Embryonic facial prominence (tissue), 1 donor: Measurements from ENCODE around the gene MFN1.

Experiments used
- DNase-seq: peaks from one replicate; pipeline ENCODE4 v3.0.0-alpha.2; 2016; ENCODE audit errors: extremely low spot score

MFN1 gene

GRCh38 chr3:179336345-179336929, 11.1 kb upstream of the MFN1 start:
- DNase-seq, result no peak

DNA sequence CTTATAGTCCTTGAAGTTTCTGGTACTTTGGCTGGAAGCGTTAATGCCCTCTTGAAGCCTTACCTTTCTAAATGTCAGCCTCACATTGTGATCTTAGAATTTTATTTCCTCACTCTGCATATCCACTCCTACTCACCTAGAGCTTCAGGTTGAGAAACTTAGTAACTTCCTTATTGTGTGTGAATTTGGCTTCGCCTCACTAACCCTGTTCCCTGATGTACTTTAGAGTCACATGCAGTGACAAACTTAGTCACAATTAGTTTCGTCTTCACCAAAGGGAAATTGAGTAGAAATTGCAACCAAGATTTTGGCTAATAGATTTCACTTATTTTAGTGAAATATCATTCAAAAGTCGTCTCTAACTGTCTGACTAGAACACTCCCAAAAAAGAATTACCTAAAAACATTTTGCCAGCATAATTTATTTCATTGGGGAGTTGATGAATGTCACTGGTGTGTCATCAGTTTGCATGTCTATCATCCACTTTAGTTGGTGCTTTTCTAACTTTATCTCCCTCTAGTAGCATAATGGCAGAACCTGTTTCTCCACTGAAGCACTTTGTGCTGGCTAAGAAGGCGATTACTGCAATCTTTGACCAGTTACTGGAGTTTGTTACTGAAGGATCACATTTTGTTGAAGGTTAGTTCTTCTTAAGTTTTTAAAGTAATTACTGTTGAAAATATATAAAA, 960 bp downstream of the MFN1 start:
- no peak for DNase-seq

DNA sequence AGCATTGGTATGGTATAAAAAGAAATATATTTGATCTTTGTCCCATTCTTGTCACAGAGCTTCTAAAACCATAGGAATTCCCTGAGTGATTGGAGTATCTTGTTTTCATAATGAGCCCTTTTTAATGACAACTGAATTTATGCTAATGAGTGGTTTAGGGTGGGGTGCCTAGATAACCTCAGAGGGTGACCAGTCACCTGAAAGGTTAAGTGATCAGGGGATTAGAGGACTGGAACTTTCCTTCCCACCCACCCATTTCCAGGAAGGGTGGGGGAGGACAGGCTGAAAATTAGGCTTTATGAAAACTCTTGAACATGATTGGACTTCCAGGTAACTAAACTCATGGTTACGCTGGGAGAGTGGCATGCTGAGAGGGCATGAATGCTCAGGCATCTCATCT, 8.5 kb downstream of the MFN1 start:
- DNase-seq, result no peak

DNA sequence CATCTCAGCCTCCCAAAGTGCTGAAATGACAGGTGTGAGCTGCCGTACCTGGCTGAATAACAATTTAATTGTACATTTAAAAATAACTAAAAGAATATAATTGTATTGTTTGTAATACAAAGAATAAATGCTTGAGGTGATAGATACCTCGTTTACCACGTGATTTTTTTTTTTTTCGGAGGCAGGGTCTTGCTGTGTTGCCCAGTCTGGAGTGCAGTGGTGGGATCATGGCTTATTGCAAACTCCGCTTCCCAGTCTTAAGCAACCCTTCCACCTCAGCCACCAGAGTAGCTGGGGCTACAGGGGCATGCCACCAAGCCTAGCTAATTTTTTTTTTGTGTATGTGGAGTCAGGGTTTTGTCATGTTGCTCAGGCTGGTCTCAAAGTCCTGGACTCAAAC, 15.8 kb downstream of the MFN1 start:
- DNase-seq, result no peak

DNA sequence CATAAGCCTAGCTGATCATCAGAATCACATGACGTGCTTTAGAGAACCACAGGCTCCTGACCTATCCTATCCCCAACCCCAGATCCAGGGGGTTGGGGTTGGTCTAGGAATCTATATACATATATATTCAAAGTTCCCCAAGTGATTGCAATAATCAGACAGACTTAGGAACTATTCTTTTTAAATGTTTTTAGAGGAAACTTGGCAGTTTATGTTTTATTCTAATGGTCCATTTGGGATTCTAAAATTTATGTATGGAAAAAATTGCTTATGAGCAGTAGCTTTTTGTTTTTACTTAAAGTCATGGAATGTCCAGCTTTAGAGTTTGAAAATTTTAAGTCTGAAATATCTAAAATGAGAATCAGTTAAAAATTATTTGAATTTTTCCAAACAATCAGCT, 22.1 kb downstream of the MFN1 start:
- no peak for DNase-seq

GRCh38 chr3:179373938-179374337, 26.4 kb downstream of the MFN1 start:
- DNase-seq, result no peak

- no peak for DNase-seq
These were observed 27.8 kb downstream of the MFN1 start for GRCh38 chr3:179375091-179375999.

- DNase-seq, result no peak
These were observed 29.0 kb downstream of the MFN1 start for GRCh38 chr3:179376474-179376873.

GRCh38 chr3:179391906-179392305, 44.4 kb downstream of the MFN1 start:
- no peak for DNase-seq

GRCh38 chr3:179398574-179399231, 51.2 kb downstream of the MFN1 start:
- DNase-seq, result no peak

GRCh38 chr3:179401561-179401960, 54.1 kb downstream of the MFN1 start:
- no peak for DNase-seq

GRCh38 chr3:179402963-179403362, 55.5 kb downstream of the MFN1 start:
- DNase-seq, result no peak

DNA sequence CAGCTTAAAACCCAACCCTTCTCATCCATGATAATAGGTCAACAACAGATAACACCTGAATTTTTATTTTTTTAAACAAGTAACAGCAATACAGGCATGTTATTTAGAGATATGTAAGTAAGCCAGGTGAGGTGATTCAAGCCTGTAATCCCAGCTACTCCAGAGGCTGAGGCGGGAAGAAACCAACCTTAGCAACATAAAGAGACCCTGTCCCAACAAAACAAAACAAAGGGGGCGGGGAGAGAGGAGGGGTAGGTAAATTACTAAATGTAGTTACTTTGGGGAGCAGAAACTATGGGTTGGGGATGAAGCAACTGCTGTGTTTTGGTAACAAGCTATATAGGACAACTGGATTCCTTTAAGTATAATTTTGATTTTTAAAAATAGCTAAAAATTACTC, 56.8 kb downstream of the MFN1 start:
- DNase-seq, result no peak

GRCh38 chr3:179410331-179410730, 62.8 kb downstream of the MFN1 start:
- DNase-seq, result no peak

DNA sequence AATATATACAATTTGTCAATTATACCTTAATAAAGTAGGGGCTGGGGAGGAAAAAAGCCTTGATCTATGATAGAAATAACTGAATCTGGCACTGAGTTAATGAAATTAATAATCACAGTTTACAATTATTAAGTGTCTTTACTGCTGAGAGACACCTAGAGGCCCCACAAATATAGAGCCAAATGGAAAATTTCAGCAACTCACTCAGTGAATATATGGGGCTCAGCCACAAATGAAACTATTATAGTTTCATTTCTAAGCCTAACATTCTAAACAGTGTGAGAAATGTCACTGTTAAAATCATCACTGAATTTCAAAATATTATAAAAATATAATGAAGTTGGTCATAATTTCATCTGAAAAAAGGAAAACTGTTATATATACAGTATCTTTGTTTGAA, 63.5 kb downstream of the MFN1 start:
- DNase-seq, result no peak

DNA sequence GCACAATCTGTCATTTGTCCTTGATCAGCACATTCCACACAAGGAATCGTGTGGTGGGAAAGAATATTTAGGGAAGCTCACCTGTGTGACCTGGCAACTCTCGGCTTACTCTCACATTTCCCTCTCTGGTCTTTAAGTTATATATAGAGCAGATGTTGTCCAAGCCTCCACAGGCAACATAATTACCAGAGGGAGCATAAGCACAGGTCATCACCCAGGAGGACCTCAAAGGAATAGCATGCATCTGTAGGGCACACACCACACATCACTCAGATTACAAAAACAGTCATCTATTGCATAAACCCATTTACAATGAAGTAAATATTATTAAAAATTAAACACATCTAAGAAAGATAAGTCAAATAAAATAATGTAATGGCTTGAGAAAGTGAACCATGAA, 67.3 kb downstream of the MFN1 start:
- no peak for DNase-seq

GRCh38 chr3:179415377-179415776, 67.9 kb downstream of the MFN1 start:
- DNase-seq, result no peak

DNA sequence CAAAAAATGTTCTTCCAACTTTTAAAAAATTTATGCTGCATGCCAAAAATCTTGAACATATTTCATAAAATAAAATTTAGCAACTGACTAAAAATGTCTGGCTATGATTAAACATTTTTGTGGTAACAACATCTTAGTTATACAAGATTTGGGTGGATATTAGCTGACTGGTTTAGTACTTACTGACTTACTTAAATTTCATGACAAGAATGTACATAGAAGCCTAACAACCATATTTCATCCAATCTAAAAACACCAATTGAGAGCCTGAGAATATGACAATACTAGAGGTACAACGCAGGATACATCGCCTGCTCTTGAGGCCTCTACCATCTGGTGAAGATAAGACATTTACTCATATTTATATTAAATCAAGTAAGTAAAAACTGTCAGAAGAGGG, 69.2 kb downstream of the MFN1 start:
- no peak for DNase-seq

DNA sequence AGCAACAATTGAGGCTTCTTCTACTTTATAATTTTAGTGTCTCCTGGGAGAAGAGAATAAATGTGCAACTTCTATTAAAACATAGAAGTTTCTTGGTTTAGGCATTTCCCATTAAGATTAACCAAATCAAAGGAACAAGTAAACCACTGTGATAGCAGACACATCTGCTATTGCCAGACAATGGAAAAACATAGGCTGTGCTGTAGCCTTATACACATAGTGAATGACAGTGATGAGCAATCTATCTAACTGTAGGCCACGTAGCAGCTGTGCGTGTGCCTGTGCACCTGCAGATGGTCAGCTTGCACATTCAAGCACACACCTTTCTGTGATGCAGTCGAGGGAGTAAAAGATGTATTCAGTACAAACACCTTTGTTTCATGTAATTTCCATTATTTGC, 71.1 kb downstream of the MFN1 start:
- DNase-seq, result no peak

DNA sequence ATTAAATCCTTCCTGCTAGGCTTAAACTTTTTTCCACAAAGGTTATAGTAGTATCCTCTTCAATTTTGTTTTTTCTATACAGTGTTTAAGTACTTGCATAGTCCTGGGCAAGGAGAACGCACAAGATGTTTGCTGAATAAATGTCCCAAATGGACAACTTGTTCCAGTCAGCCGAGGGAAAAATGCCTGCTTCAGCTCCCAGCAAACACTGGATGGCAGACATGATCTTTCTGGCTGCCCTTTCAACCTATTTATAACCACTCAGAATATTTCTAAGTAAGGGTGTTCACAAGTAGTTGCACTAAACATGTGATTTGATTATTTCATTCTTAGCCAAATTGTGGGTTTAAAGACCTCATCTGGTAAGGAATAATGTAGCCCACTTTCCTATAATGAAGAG, 74.0 kb downstream of the MFN1 start:
- DNase-seq, result no peak

GRCh38 chr3:179425075-179425474, 77.6 kb downstream of the MFN1 start:
- DNase-seq, result no peak

DNA sequence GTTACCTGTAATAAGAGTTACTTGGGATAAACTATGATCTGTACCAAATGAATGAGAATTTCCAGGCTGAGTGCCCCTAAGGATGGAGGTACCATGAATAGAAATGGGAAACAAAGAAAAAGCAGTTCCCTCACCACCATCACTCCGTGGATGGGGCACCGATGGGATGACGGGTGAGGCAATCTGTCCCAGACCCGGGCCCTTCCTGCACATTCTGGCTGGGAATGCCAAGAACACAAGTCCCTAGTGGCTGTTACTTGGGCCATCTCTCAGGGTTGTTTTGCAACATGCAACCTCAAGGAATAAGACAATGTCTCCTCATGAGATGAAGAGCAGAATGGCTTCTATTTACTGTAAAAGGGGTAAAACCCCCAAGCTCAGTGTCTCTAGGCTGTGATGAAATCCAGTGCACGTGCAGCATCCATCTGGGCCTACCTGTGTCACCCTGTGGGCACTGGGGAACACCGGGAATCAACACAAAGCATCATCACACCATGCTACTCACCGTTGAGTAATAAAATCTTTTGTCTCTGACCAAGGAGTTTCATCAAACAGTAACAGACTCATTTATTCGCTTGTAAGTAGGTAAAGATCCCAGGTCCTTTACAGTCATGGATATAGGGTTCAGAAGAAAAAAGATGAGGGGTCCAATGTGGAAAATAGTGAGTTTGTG, 81.5 kb downstream of the MFN1 start:
- DNase-seq, result no peak
